ENCODE measurements around the gene S100A12. TPM values are rescaled to one million over a fixed set of nuclear protein-coding genes. Genes with fewer than 3 reads are reported as not detected.

S100A12 gene
- total RNA-seq, 1 experiment from 2014 or later, result not detected

DNA sequence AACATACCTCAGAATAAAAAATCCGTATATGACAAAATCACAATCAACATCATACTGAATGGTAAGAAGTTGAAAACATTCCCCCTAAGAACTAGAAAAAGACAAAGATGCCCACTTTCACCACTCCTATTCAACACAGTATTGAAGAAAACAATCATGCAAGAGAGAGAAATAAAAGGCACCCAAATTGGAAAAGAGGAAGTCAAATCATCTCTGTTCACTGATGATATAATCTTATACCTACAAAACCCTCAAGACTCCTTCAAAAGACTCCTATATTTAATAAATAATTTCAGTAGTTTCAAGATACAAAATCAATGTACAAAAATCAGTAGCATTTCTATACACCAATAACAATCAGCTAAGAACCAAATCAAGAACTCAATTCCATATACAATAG is 41.5 kb downstream of the S100A12 start:
- H3K27ac ChIP-seq (ENCODE audit: low read length), result no peak overlapping the region
- intact Hi-C loops (cut with micrococcal nuclease), result no loop called here
- H3K9ac ChIP-seq (ENCODE audit: low read length), result no peak overlapping the region
- H3K4me3 ChIP-seq (ENCODE audit: low read length), result no peak overlapping the region
- ChIA-PET POLR2A (ENCODE audit: unreplicated experiment) (no interaction called here), CTCF (no interaction called here)
- no peaks in the 10 kb centered on the region for H3F3A ChIP-seq (ENCODE audit: low read length, unreplicated experiment)
- H2AFZ ChIP-seq (ENCODE audit: low read length), result no peak overlapping the region
- H3K36me3 ChIP-seq (ENCODE audit: low read depth, low read length), result no peaks in the 10 kb centered on the region
- H3K27me3 ChIP-seq (ENCODE audit: low read length), result peaks cover 32% of the 10 kb centered on the region
- no peak overlapping the region for H3K4me2 ChIP-seq (ENCODE audit: low read length)
- no peaks in the 10 kb centered on the region for H3K79me2 ChIP-seq (ENCODE audit: low read length)
- BruUV-seq (replicated peaks), result no TSS peak
- H3K9me3 ChIP-seq (ENCODE audit: low read length), result peaks cover 7% of the 10 kb centered on the region; the same call in 1 of the 2 replicates
- H3K9me2 ChIP-seq (replicated peaks; ENCODE audit: low read length), result no peaks in the 10 kb centered on the region
- no peak for ATAC-seq
- no peaks in the 10 kb centered on the region for H3K4me1 ChIP-seq (ENCODE audit: insufficient read depth, low read length)
- TF ChIP-seq EZH2phosphoT487 (IDR thresholded peaks at IDR 0.05; ENCODE audit: borderline replicate concordance, low read length) (no peak), EZH2 (IDR thresholded peaks at IDR 0.05; ENCODE audit: low read length, unreplicated experiment) (no peak)
- TF ChIP-seq, protein P1, sequence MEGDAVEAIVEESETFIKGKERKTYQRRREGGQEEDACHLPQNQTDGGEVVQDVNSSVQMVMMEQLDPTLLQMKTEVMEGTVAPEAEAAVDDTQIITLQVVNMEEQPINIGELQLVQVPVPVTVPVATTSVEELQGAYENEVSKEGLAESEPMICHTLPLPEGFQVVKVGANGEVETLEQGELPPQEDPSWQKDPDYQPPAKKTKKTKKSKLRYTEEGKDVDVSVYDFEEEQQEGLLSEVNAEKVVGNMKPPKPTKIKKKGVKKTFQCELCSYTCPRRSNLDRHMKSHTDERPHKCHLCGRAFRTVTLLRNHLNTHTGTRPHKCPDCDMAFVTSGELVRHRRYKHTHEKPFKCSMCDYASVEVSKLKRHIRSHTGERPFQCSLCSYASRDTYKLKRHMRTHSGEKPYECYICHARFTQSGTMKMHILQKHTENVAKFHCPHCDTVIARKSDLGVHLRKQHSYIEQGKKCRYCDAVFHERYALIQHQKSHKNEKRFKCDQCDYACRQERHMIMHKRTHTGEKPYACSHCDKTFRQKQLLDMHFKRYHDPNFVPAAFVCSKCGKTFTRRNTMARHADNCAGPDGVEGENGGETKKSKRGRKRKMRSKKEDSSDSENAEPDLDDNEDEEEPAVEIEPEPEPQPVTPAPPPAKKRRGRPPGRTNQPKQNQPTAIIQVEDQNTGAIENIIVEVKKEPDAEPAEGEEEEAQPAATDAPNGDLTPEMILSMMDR (conservative IDR thresholded peaks at IDR 0.05; ENCODE audit: low read depth, low read length), result no peak
- no peaks in the 10 kb centered on the region for H4K20me1 ChIP-seq (ENCODE audit: low read length)
- no peak for DNase-seq

DNA sequence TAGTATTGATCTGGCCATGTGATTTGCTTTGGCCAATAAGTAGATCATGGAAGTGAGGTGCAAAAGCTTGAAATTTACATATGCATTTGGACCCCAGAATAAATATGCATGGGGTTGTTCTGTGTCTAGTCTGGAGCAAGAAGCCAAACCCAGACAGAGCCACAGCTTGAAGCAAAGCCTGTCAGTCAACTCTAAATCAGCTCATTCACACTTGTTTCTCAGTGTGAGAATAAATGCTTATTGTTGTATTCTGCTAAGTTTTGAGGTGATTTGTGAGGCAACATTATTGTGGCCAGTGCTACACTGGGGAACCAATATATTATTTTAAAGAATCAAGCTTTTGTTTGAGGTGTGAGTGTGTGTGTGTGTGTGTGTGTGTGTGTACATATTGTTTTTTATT is 50.5 kb downstream of the S100A12 start:
- no peak overlapping the region for H3K4me3 ChIP-seq (ENCODE audit: low read length)
- no peak overlapping the region for H3K4me2 ChIP-seq (ENCODE audit: low read length)
- H4K20me1 ChIP-seq (ENCODE audit: low read length), result no peaks in the 10 kb centered on the region
- no peak overlapping the region for H3K27ac ChIP-seq (ENCODE audit: low read length)
- BruUV-seq (replicated peaks), result no TSS peak
- ChIA-PET CTCF (no interaction called here), POLR2A (ENCODE audit: unreplicated experiment) (no interaction called here)
- H2AFZ ChIP-seq (ENCODE audit: low read length), result no peak overlapping the region
- peaks cover 43% of the 10 kb centered on the region for H3K27me3 ChIP-seq (ENCODE audit: low read length)
- no peaks in the 10 kb centered on the region for H3K4me1 ChIP-seq (ENCODE audit: insufficient read depth, low read length)
- DNase-seq (no peak), ATAC-seq (no peak)
- intact Hi-C loops (cut with micrococcal nuclease), result no loop called here
- no peaks in the 10 kb centered on the region for H3F3A ChIP-seq (ENCODE audit: low read length, unreplicated experiment)
- no peaks in the 10 kb centered on the region for H3K36me3 ChIP-seq (ENCODE audit: low read depth, low read length)
- TF ChIP-seq EZH2phosphoT487 (IDR thresholded peaks at IDR 0.05; ENCODE audit: borderline replicate concordance, low read length), result no peak
- TF ChIP-seq, protein P1 (conservative IDR thresholded peaks at IDR 0.05; ENCODE audit: low read depth, low read length), result no peak
- H3K79me2 ChIP-seq (ENCODE audit: low read length), result no peaks in the 10 kb centered on the region
- no peaks in the 10 kb centered on the region for H3K9me2 ChIP-seq (replicated peaks; ENCODE audit: low read length)
- H3K9ac ChIP-seq (ENCODE audit: low read length), result no peak overlapping the region
- no peaks in the 10 kb centered on the region for H3K9me3 ChIP-seq (ENCODE audit: low read length)

Other genes starting within 250 kb of the S100A12 start
- gene SPRR2G, start 224.7 kb downstream of the S100A12 start, total RNA-seq (2014; rRNA removed), result not detected in 2 replicates
- gene LELP1, start 172.2 kb downstream of the S100A12 start, total RNA-seq (2014; rRNA removed), result not detected in 2 replicates
- not detected in 2 replicates for gene PRR9, start 158.0 kb downstream of the S100A12 start, total RNA-seq (2014; rRNA removed)
- gene LORICRIN, start 115.9 kb downstream of the S100A12 start, total RNA-seq (2014; rRNA removed), result not detected in 2 replicates
- not detected in 2 replicates for gene PGLYRP3, start 62.7 kb downstream of the S100A12 start, total RNA-seq (2014; rRNA removed)
- not detected in 2 replicates for gene PGLYRP4, start 26.8 kb downstream of the S100A12 start, total RNA-seq (2014; rRNA removed)
- gene S100A9, start 17.8 kb downstream of the S100A12 start, total RNA-seq (2014; rRNA removed), result 482 and 559 TPM in 2 replicates
- gene S100A8, start 15.5 kb upstream of the S100A12 start, total RNA-seq (2014; rRNA removed), result 0.29 TPM in 1 of 2 replicates, not detected in the other
- gene S100A7A, start 40.9 kb upstream of the S100A12 start, total RNA-seq (2014; rRNA removed), result not detected in 2 replicates
- not detected in 2 replicates for gene S100A7, start 85.0 kb upstream of the S100A12 start, total RNA-seq (2014; rRNA removed)
- 1,818 and 2,572 TPM in 2 replicates for gene S100A6, start 160.4 kb upstream of the S100A12 start, total RNA-seq (2014; rRNA removed)
- 2.5 and 6.3 TPM in 2 replicates for gene S100A5, start 165.3 kb upstream of the S100A12 start, total RNA-seq (2014; rRNA removed)
- 32.2 and 55.8 TPM in 2 replicates for gene S100A4, start 170.2 kb upstream of the S100A12 start, total RNA-seq (2014; rRNA removed)
- gene S100A3, start 173.6 kb upstream of the S100A12 start, total RNA-seq (2014; rRNA removed), result 4.6 and 7.9 TPM in 2 replicates
- 358 and 373 TPM in 2 replicates for gene S100A2, start 190.2 kb upstream of the S100A12 start, total RNA-seq (2014; rRNA removed)
- gene S100A16, start 237.5 kb upstream of the S100A12 start, total RNA-seq (2014; rRNA removed), result 1,254 and 1,288 TPM in 2 replicates
- 462 and 536 TPM in 2 replicates for gene S100A14, start 240.7 kb upstream of the S100A12 start, total RNA-seq (2014; rRNA removed)